HEK293 (cell line): ENCODE measurements around the gene BRCA1.

Experiments used
- BCL11B ChIP-seq: fragments of 450-650 bp; formaldehyde crosslinking; IDR thresholded peaks from 2 replicates; pipeline ENCODE4 v1.5.1; 2016; ENCODE audit warnings: low read depth, missing biosample characterization, missing genetic modification characterization
- ELK4 ChIP-seq: IDR thresholded peaks from 2 replicates; pipeline ENCODE4 v1.6.1; 2011; ENCODE audit warnings: mild to moderate bottlenecking, low read depth, low read length, borderline replicate concordance
- GLI2 ChIP-seq: fragments of 450-650 bp; formaldehyde crosslinking; IDR thresholded peaks from 2 replicates; pipeline ENCODE4; 2017; ENCODE audit warnings: missing biosample characterization, missing genetic modification characterization, low read depth, borderline replicate concordance
- KLF10 ChIP-seq: fragments of 450-650 bp; IDR thresholded peaks from 2 replicates; pipeline ENCODE4 v1.5.1; 2018; ENCODE audit warnings: missing biosample characterization, mild to moderate bottlenecking, missing genetic modification characterization
- OSR2 ChIP-seq: fragments of 450-650 bp; formaldehyde crosslinking; IDR thresholded peaks from 2 replicates; pipeline ENCODE4 v1.5.1; 2016; ENCODE audit warnings: missing biosample characterization, missing genetic modification characterization
- SP2 ChIP-seq: fragments of 450-650 bp; formaldehyde crosslinking; IDR thresholded peaks from 2 replicates; pipeline ENCODE4 v1.5.1; 2016; ENCODE audit warnings: missing biosample characterization, missing genetic modification characterization
- ZBTB1 ChIP-seq: fragments of 450-650 bp; formaldehyde crosslinking; IDR thresholded peaks from 2 replicates; pipeline ENCODE4 v1.5.1; 2016; ENCODE audit warnings: missing biosample characterization, missing genetic modification characterization
- ZBTB17 ChIP-seq: fragments of 450-650 bp; formaldehyde crosslinking; IDR thresholded peaks from 2 replicates; pipeline ENCODE4 v1.5.1; 2016; ENCODE audit warnings: missing biosample characterization, missing genetic modification characterization
- ZBTB20 ChIP-seq: fragments of 450-650 bp; formaldehyde crosslinking; IDR thresholded peaks from 2 replicates; pipeline ENCODE4 v1.5.1; 2016; ENCODE audit warnings: missing biosample characterization, missing genetic modification characterization
- ZNF138 ChIP-seq: fragments of 450-650 bp; formaldehyde crosslinking; IDR thresholded peaks from 2 replicates; pipeline ENCODE4 v1.5.1; 2016; ENCODE audit warnings: missing biosample characterization, missing genetic modification characterization, borderline replicate concordance
- ZNF202 ChIP-seq: fragments of 450-650 bp; formaldehyde crosslinking; IDR thresholded peaks from 2 replicates; pipeline ENCODE4 v1.5.1; 2016; ENCODE audit warnings: missing biosample characterization, missing genetic modification characterization, borderline replicate concordance
- ZNF266 ChIP-seq: fragments of 450-650 bp; formaldehyde crosslinking; IDR thresholded peaks from 2 replicates; pipeline ENCODE4 v1.5.1; 2016; ENCODE audit warnings: missing biosample characterization, missing genetic modification characterization, low read depth
- ZNF391 ChIP-seq: fragments of 450-650 bp; formaldehyde crosslinking; IDR thresholded peaks from 2 replicates; pipeline ENCODE4 v1.5.1; 2016; ENCODE audit warnings: low read depth, missing biosample characterization, missing genetic modification characterization, borderline replicate concordance
- ZNF433 ChIP-seq: fragments of 450-650 bp; formaldehyde crosslinking; IDR thresholded peaks from 2 replicates; pipeline ENCODE4 v1.5.1; 2016; ENCODE audit warnings: missing biosample characterization, missing genetic modification characterization, low read depth
- ZNF610 ChIP-seq: fragments of 450-650 bp; formaldehyde crosslinking; IDR thresholded peaks from 2 replicates; pipeline ENCODE4 v1.5.1; 2016; ENCODE audit warnings: missing biosample characterization, missing genetic modification characterization, borderline replicate concordance
- ZNF658 ChIP-seq: fragments of 450-650 bp; formaldehyde crosslinking; IDR thresholded peaks from 2 replicates; pipeline ENCODE4; 2016; ENCODE audit warnings: missing biosample characterization, missing genetic modification characterization
- ZNF768 ChIP-seq: fragments of 450-650 bp; formaldehyde crosslinking; IDR thresholded peaks from 2 replicates; pipeline ENCODE4 v1.5.1; 2018; ENCODE audit warnings: missing biosample characterization, mild to moderate bottlenecking, missing genetic modification characterization
- ZNF843 ChIP-seq: fragments of 450-650 bp; formaldehyde crosslinking; IDR thresholded peaks from 2 replicates; pipeline ENCODE4 v1.5.1; 2016; ENCODE audit warnings: missing biosample characterization, missing genetic modification characterization
- TF ChIP-seq, protein P1 (sequence below): fragments of 450-650 bp; formaldehyde crosslinking; IDR thresholded peaks from 2 replicates; pipeline ENCODE4 v1.5.1; 2016; ENCODE audit warnings: missing biosample characterization, missing genetic modification characterization, borderline replicate concordance
- TF ChIP-seq, protein P2 (sequence below): fragments of 450-650 bp; formaldehyde crosslinking; IDR thresholded peaks from 2 replicates; pipeline ENCODE4 v1.5.1; 2017; ENCODE audit warnings: missing biosample characterization, missing genetic modification characterization
- TF ChIP-seq, protein P3 (sequence below): fragments of 450-650 bp; formaldehyde crosslinking; IDR thresholded peaks from 2 replicates; pipeline ENCODE4 v1.5.1; 2016; ENCODE audit warnings: missing biosample characterization, missing genetic modification characterization
- TF ChIP-seq, protein P4 (sequence below): fragments of 450-650 bp; formaldehyde crosslinking; IDR thresholded peaks from 2 replicates; pipeline ENCODE4 v1.5.1; 2016; ENCODE audit warnings: missing biosample characterization, missing genetic modification characterization
- TF ChIP-seq, protein P5 (sequence below): fragments of 450-650 bp; formaldehyde crosslinking; IDR thresholded peaks from 2 replicates; pipeline ENCODE4 v1.5.1; 2016; ENCODE audit warnings: missing biosample characterization, missing genetic modification characterization

Gene BRCA1

DNA sequence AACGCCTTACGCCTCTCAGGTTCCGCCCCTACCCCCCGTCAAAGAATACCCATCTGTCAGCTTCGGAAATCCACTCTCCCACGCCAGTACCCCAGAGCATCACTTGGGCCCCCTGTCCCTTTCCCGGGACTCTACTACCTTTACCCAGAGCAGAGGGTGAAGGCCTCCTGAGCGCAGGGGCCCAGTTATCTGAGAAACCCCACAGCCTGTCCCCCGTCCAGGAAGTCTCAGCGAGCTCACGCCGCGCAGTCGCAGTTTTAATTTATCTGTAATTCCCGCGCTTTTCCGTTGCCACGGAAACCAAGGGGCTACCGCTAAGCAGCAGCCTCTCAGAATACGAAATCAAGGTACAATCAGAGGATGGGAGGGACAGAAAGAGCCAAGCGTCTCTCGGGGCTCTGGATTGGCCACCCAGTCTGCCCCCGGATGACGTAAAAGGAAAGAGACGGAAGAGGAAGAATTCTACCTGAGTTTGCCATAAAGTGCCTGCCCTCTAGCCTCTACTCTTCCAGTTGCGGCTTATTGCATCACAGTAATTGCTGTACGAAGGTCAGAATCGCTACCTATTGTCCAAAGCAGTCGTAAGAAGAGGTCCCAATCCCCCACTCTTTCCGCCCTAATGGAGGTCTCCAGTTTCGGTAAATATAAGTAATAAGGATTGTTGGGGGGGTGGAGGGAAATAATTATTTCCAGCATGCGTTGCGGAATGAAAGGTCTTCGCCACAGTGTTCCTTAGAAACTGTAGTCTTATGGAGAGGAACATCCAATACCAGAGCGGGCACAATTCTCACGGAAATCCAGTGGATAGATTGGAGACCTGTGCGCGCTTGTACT is at the start of gene BRCA1 (continued):
- TF ChIP-seq, protein P1, sequence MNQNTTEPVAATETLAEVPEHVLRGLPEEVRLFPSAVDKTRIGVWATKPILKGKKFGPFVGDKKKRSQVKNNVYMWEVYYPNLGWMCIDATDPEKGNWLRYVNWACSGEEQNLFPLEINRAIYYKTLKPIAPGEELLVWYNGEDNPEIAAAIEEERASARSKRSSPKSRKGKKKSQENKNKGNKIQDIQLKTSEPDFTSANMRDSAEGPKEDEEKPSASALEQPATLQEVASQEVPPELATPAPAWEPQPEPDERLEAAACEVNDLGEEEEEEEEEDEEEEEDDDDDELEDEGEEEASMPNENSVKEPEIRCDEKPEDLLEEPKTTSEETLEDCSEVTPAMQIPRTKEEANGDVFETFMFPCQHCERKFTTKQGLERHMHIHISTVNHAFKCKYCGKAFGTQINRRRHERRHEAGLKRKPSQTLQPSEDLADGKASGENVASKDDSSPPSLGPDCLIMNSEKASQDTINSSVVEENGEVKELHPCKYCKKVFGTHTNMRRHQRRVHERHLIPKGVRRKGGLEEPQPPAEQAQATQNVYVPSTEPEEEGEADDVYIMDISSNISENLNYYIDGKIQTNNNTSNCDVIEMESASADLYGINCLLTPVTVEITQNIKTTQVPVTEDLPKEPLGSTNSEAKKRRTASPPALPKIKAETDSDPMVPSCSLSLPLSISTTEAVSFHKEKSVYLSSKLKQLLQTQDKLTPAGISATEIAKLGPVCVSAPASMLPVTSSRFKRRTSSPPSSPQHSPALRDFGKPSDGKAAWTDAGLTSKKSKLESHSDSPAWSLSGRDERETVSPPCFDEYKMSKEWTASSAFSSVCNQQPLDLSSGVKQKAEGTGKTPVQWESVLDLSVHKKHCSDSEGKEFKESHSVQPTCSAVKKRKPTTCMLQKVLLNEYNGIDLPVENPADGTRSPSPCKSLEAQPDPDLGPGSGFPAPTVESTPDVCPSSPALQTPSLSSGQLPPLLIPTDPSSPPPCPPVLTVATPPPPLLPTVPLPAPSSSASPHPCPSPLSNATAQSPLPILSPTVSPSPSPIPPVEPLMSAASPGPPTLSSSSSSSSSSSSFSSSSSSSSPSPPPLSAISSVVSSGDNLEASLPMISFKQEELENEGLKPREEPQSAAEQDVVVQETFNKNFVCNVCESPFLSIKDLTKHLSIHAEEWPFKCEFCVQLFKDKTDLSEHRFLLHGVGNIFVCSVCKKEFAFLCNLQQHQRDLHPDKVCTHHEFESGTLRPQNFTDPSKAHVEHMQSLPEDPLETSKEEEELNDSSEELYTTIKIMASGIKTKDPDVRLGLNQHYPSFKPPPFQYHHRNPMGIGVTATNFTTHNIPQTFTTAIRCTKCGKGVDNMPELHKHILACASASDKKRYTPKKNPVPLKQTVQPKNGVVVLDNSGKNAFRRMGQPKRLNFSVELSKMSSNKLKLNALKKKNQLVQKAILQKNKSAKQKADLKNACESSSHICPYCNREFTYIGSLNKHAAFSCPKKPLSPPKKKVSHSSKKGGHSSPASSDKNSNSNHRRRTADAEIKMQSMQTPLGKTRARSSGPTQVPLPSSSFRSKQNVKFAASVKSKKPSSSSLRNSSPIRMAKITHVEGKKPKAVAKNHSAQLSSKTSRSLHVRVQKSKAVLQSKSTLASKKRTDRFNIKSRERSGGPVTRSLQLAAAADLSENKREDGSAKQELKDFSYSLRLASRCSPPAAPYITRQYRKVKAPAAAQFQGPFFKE (tag by site-specific recombination): no peak
- TF ChIP-seq KLF10 (tag by site-specific recombination) (no peak), OSR2 (peak; percentile 62; the same call in 1 of the 2 replicates), ZNF138 (tag by site-specific recombination) (no peak), ZNF610 (tag by site-specific recombination) (no peak), ZNF768 (no peak), ZNF433 (tag by site-specific recombination) (no peak), ZNF202 (no peak), BCL11B (tag by site-specific recombination) (no peak), ZBTB20 (tag by site-specific recombination) (peak; percentile 94), ZBTB17 (tag by site-specific recombination) (peak; percentile 91), ZNF391 (tag by site-specific recombination) (no peak), ELK4 (no peak), ZNF658 (tag by site-specific recombination) (no peak), ZNF266 (tag by site-specific recombination) (no peak), ZNF843 (tag by site-specific recombination) (0 out of 2 replicates have a peak, but pooled peaks have one; percentile 15), ZBTB1 (tag by site-specific recombination) (no peak), SP2 (tag by site-specific recombination) (peak; percentile 94), GLI2 (no peak)
- TF ChIP-seq, protein P2, sequence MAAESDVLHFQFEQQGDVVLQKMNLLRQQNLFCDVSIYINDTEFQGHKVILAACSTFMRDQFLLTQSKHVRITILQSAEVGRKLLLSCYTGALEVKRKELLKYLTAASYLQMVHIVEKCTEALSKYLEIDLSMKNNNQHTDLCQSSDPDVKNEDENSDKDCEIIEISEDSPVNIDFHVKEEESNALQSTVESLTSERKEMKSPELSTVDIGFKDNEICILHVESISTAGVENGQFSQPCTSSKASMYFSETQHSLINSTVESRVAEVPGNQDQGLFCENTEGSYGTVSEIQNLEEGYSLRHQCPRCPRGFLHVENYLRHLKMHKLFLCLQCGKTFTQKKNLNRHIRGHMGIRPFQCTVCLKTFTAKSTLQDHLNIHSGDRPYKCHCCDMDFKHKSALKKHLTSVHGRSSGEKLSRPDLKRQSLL (tag by site-specific recombination): no peak
- TF ChIP-seq, protein P3, sequence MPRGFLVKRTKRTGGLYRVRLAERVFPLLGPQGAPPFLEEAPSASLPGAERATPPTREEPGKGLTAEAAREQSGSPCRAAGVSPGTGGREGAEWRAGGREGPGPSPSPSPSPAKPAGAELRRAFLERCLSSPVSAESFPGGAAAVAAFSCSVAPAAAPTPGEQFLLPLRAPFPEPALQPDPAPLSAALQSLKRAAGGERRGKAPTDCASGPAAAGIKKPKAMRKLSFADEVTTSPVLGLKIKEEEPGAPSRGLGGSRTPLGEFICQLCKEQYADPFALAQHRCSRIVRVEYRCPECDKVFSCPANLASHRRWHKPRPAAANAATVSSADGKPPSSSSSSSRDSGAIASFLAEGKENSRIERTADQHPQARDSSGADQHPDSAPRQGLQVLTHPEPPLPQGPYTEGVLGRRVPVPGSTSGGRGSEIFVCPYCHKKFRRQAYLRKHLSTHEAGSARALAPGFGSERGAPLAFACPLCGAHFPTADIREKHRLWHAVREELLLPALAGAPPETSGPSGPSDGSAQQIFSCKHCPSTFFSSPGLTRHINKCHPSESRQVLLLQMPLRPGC (tag by site-specific recombination): no peak
- TF ChIP-seq, protein P4, sequence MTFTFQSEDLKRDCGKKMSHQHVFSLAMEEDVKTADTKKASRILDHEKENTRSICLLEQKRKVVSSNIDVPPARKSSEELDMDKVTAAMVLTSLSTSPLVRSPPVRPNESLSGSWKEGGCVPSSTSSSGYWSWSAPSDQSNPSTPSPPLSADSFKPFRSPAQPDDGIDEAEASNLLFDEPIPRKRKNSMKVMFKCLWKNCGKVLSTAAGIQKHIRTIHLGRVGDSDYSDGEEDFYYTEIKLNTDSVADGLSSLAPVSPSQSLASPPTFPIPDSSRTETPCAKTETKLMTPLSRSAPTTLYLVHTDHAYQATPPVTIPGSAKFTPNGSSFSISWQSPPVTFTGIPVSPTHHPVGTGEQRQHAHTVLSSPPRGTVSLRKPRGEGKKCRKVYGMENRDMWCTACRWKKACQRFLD: no peak
- TF ChIP-seq, protein P5, sequence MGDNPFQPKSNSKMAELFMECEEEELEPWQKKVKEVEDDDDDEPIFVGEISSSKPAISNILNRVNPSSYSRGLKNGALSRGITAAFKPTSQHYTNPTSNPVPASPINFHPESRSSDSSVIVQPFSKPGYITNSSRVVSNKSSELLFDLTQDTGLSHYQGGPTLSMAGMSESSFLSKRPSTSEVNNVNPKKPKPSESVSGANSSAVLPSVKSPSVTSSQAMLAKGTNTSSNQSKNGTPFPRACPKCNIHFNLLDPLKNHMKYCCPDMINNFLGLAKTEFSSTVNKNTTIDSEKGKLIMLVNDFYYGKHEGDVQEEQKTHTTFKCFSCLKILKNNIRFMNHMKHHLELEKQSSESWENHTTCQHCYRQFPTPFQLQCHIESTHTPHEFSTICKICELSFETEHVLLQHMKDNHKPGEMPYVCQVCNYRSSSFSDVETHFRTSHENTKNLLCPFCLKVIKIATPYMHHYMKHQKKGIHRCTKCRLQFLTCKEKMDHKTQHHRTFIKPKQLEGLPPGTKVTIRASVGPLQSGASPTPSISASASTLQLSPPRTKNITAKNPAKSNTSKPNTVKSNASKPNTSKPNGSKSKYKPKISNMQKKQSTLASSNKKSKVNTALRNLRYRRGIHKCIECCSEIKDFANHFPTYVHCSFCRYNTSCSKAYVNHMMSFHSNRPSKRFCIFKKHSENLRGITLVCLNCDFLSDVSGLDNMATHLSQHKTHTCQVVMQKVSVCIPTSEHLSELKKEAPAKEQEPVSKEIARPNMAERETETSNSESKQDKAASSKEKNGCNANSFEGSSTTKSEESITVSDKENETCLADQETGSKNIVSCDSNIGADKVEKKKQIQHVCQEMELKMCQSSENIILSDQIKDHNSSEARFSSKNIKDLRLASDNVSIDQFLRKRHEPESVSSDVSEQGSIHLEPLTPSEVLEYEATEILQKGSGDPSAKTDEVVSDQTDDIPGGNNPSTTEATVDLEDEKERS (tag by site-specific recombination): no peak
